ENCODE results near the gene CNTRL. TPM values are rescaled to one million over a fixed set of nuclear protein-coding genes. Genes with fewer than 3 reads are reported as not detected.
A peak's percentile ranks its signal among the peaks of the same experiment; 100 is the strongest.

CNTRL gene
- total and polyA plus RNA-seq, 2 experiments from 2014 or later, result 3.4 to 7.9 TPM

- no peak for DNase-seq (ENCODE audit: low spot score)
- no peak for TF ChIP-seq CTCF (IDR thresholded peaks at IDR 0.05; ENCODE audit: poor library complexity)
- no peak for TF ChIP-seq EZH2 (IDR thresholded peaks at IDR 0.05; ENCODE audit: borderline replicate concordance)
- no peak for TF ChIP-seq EZH2phosphoT487 (IDR thresholded peaks at IDR 0.05; ENCODE audit: low read depth, severe bottlenecking, unreplicated experiment)
- 91% methylated on average over 5 of the region's 5 CpGs for WGBS (ENCODE audit: low lambda C conversion rate, missing lambda C conversion rate)
Observed at GRCh38 chr9:121210536-121210935, 135.8 kb downstream of the CNTRL start.

DNA sequence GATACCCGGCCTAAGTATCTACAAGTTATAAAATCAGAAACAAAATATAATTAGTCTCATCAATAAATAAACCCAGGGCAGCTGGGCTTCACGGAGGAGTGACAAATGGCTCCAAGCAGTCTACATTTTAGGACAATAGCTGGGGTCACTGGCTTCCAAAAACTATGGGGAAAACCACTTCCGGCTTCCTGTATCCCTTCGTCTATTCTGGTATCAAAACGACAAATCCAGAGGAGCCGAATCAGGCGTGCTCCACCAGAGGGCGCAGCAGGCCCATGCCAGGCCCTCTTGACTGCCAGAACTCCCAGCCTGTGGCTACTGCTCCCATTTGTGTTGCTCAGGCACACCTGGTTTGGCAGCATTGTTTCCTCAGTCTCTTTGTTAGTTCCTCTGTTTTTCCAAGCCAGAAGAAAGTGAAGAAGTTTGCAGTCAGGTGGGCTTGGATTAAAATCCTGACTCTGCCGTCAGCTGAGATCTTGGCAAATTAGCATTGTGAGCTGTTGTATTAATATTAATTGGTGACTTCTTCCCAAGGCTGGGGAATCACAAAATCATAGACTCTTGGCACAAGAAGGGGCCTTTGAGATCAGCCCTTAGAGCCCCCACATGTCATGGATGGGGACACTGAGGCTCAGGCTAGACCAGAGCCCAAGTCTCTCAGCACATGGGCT is 138.5 kb downstream of the CNTRL start:
- H3K9me3 ChIP-seq (ENCODE audit: low read depth), result no peaks in the 10 kb centered on the region
- H3K27ac ChIP-seq, result no peak overlapping the region
- no peaks in the 10 kb centered on the region for H3K4me1 ChIP-seq (ENCODE audit: insufficient read depth)
- peak overlapping the region; percentile 82 for H2AFZ ChIP-seq
- TF ChIP-seq CTCF (IDR thresholded peaks at IDR 0.05; ENCODE audit: poor library complexity) (peak; percentile 96), EZH2phosphoT487 (IDR thresholded peaks at IDR 0.05; ENCODE audit: low read depth, severe bottlenecking, unreplicated experiment) (no peak), EZH2 (IDR thresholded peaks at IDR 0.05; ENCODE audit: borderline replicate concordance) (no peak)
- no peaks in the 10 kb centered on the region for H3K36me3 ChIP-seq (replicated peaks; ENCODE audit: insufficient read depth, low read depth)
- no peaks in the 10 kb centered on the region for H3K27me3 ChIP-seq
- H4K20me1 ChIP-seq (ENCODE audit: insufficient read depth, poor library complexity, severe bottlenecking), result no peaks in the 10 kb centered on the region
- H3K4me2 ChIP-seq, result no peak overlapping the region
- WGBS (ENCODE audit: low lambda C conversion rate, missing lambda C conversion rate), result 25% methylated on average over 9 of the region's 9 CpGs
- H3K4me3 ChIP-seq, result no peak overlapping the region
- peak; percentile 93 for DNase-seq (ENCODE audit: low spot score)
- H3K9me2 ChIP-seq (replicated peaks; ENCODE audit: insufficient read depth), result no peaks in the 10 kb centered on the region
- no peaks in the 10 kb centered on the region for H3K79me2 ChIP-seq

More at GRCh38 chr9:121210536-121210935, 135.8 kb downstream of the CNTRL start:
- no peak overlapping the region for H3K4me3 ChIP-seq
- H3K4me1 ChIP-seq (ENCODE audit: insufficient read depth), result no peaks in the 10 kb centered on the region
- H3K27me3 ChIP-seq, result no peaks in the 10 kb centered on the region
- no peak overlapping the region for H2AFZ ChIP-seq
- H3K27ac ChIP-seq, result no peak overlapping the region
- no peak overlapping the region for H3K4me2 ChIP-seq
- H4K20me1 ChIP-seq (ENCODE audit: insufficient read depth, poor library complexity, severe bottlenecking), result no peaks in the 10 kb centered on the region
- H3K36me3 ChIP-seq (replicated peaks; ENCODE audit: insufficient read depth, low read depth), result no peaks in the 10 kb centered on the region
- no peaks in the 10 kb centered on the region for H3K9me2 ChIP-seq (replicated peaks; ENCODE audit: insufficient read depth)
- H3K9me3 ChIP-seq (ENCODE audit: low read depth), result no peaks in the 10 kb centered on the region
- H3K79me2 ChIP-seq, result no peaks in the 10 kb centered on the region

GRCh38 chr9:121214005-121214404 is 139.2 kb downstream of the CNTRL start:
- TF ChIP-seq CTCF (IDR thresholded peaks at IDR 0.05; ENCODE audit: poor library complexity) (no peak), EZH2phosphoT487 (IDR thresholded peaks at IDR 0.05; ENCODE audit: low read depth, severe bottlenecking, unreplicated experiment) (no peak), EZH2 (IDR thresholded peaks at IDR 0.05; ENCODE audit: borderline replicate concordance) (no peak)
- Histone ChIP-seq H3K36me3 (replicated peaks; ENCODE audit: insufficient read depth, low read depth) (no peaks in the 10 kb centered on the region), H3K79me2 (no peaks in the 10 kb centered on the region), H3K9me2 (replicated peaks; ENCODE audit: insufficient read depth) (no peaks in the 10 kb centered on the region), H3K27me3 (no peaks in the 10 kb centered on the region), H3K4me3 (no peak overlapping the region), H4K20me1 (ENCODE audit: insufficient read depth, poor library complexity, severe bottlenecking) (no peaks in the 10 kb centered on the region), H3K27ac (no peak overlapping the region), H3K9me3 (ENCODE audit: low read depth) (no peaks in the 10 kb centered on the region), H2AFZ (no peak overlapping the region), H3K4me1 (ENCODE audit: insufficient read depth) (no peaks in the 10 kb centered on the region), H3K4me2 (no peak overlapping the region)
- DNase-seq (ENCODE audit: low spot score), result no peak
- WGBS (ENCODE audit: low lambda C conversion rate, missing lambda C conversion rate), result 85% methylated on average over 2 of the region's 2 CpGs

Measured in hepatocyte (in vitro differentiated cells).